K562 (cell line): Measurements from ENCODE around the gene TGM3.

ENCODE experiments used
- CBFA2T2 ChIP-seq: fragments of 450-650 bp; conservative IDR thresholded peaks from 2 replicates; pipeline ENCODE4 v1.6.1; 2017; ENCODE audit warnings: mild to moderate bottlenecking
- CBX2 ChIP-seq: fragments of 200-600 bp; sonication (generic); IDR thresholded peaks from one replicate; pipeline ENCODE4 v1.6.1; 2012; ENCODE audit warnings: mild to moderate bottlenecking, low read length, inconsistent platforms; ENCODE audit not compliant: insufficient read depth, poor library complexity, severe bottlenecking
- EZH2 ChIP-seq: IDR thresholded peaks from 2 replicates; pipeline ENCODE4 v1.6.1; 2012; ENCODE audit warnings: low read depth, mild to moderate bottlenecking, inconsistent platforms, low read length, borderline replicate concordance
- HCFC1 ChIP-seq: IDR thresholded peaks from 2 replicates; pipeline ENCODE4 v1.6.1; 2012; ENCODE audit warnings: low read depth, low read length, improper control_type of control experiment
- MAFK ChIP-seq: IDR thresholded peaks from 2 replicates; pipeline ENCODE4 v1.6.1; 2011; ENCODE audit warnings: low read length, improper control_type of control experiment
- POLR2A ChIP-seq: fragments of 450-650 bp; conservative IDR thresholded peaks from 2 replicates; pipeline ENCODE4 v1.6.1; 2016
- RBBP5 ChIP-seq: fragments of 200-600 bp; sonication (generic); IDR thresholded peaks from 2 replicates; pipeline ENCODE4 v1.6.1; 2012; ENCODE audit warnings: borderline replicate concordance, mild to moderate bottlenecking, low read length, control low read depth, inconsistent platforms; ENCODE audit not compliant: insufficient read depth, poor library complexity, severe bottlenecking
- ZC3H4 ChIP-seq: sonication (generic); formaldehyde crosslinking; IDR thresholded peaks from 2 replicates; pipeline ENCODE4 v1.9.0; 2021; ENCODE audit warnings: missing genetic modification reagents, borderline replicate concordance
- ZFX ChIP-seq: sonication (generic); formaldehyde crosslinking; IDR thresholded peaks from 2 replicates; pipeline ENCODE4 v1.8.0; 2022; ENCODE audit warnings: mild to moderate bottlenecking, missing genetic modification reagents, moderate library complexity
- TF ChIP-seq, protein P1 (sequence below): sonication (generic); formaldehyde crosslinking; IDR thresholded peaks from 2 replicates; pipeline ENCODE4 v1.8.0; 2022; ENCODE audit warnings: missing genetic modification reagents, mild to moderate bottlenecking, borderline replicate concordance
- TF ChIP-seq, protein P2 (sequence below), 3 experiments: IDR thresholded peaks in 2 of 3; conservative IDR thresholded peaks in 1 of 3; 2 replicates each; pipeline ENCODE4 v1.5.1; 2011 to 2012; ENCODE audit warnings: low read length in 3 of 3, mild to moderate bottlenecking in 3 of 3, control low read depth in 2 of 3, improper control_type of control experiment in 1 of 3, inconsistent platforms in 1 of 3, low read depth in 1 of 3, mixed read lengths in 1 of 3, moderate library complexity in 1 of 3; ENCODE audit not compliant: insufficient read depth in 2 of 3
- TF ChIP-seq, protein P3 (sequence below): fragments of 450-650 bp; IDR thresholded peaks from 2 replicates; pipeline ENCODE4 v1.6.1; 2016; ENCODE audit warnings: borderline replicate concordance

DNA sequence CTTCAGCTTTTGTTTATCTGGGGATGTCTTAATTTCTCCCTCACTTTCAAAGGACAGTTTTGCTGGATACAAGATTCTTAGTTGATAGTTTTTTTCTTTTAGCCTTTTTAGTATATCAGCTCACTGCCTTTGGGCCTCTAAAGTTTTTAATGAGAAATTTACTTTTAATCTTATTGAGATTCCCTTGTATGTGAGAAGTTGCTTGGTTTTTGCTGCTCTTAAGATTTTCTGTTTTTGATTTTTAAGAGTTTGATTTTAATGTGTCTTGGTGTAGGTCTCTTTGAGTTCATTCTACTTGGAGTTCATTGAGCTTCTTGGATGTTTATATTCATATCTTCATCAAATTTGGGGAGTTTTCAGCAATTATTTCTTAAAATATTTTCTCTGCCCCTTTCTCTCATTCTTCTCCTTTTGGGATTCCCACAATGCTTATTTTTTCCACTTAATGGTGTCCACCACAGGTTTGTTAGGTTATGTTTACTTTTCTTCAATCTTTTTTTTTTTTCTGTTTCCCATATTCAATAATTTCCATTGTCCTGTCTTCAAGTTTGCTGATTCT lies 65.3 kb downstream of the TGM3 start:
- TF ChIP-seq CBX2: no peak
- TF ChIP-seq EZH2: no peak
- TF ChIP-seq, protein P1, sequence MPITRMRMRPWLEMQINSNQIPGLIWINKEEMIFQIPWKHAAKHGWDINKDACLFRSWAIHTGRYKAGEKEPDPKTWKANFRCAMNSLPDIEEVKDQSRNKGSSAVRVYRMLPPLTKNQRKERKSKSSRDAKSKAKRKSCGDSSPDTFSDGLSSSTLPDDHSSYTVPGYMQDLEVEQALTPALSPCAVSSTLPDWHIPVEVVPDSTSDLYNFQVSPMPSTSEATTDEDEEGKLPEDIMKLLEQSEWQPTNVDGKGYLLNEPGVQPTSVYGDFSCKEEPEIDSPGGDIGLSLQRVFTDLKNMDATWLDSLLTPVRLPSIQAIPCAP: no peak
- TF ChIP-seq CBFA2T2: no peak
- TF ChIP-seq POLR2A: no peak
- no peak for TF ChIP-seq HCFC1
- no peak for TF ChIP-seq ZFX (CRISPR knock-in tag)
- TF ChIP-seq, protein P2, sequence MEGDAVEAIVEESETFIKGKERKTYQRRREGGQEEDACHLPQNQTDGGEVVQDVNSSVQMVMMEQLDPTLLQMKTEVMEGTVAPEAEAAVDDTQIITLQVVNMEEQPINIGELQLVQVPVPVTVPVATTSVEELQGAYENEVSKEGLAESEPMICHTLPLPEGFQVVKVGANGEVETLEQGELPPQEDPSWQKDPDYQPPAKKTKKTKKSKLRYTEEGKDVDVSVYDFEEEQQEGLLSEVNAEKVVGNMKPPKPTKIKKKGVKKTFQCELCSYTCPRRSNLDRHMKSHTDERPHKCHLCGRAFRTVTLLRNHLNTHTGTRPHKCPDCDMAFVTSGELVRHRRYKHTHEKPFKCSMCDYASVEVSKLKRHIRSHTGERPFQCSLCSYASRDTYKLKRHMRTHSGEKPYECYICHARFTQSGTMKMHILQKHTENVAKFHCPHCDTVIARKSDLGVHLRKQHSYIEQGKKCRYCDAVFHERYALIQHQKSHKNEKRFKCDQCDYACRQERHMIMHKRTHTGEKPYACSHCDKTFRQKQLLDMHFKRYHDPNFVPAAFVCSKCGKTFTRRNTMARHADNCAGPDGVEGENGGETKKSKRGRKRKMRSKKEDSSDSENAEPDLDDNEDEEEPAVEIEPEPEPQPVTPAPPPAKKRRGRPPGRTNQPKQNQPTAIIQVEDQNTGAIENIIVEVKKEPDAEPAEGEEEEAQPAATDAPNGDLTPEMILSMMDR (IDR thresholded peaks at IDR 0.05 in 2 of 3, conservative IDR thresholded peaks at IDR 0.05 in 1 of 3; ENCODE audit: insufficient read depth in 2 of 3, low read depth in 1 of 3, low read length in 3 of 3): no peak
- no peak for TF ChIP-seq MAFK
- TF ChIP-seq ZC3H4 (CRISPR knock-in tag): no peak
- TF ChIP-seq, protein P3, sequence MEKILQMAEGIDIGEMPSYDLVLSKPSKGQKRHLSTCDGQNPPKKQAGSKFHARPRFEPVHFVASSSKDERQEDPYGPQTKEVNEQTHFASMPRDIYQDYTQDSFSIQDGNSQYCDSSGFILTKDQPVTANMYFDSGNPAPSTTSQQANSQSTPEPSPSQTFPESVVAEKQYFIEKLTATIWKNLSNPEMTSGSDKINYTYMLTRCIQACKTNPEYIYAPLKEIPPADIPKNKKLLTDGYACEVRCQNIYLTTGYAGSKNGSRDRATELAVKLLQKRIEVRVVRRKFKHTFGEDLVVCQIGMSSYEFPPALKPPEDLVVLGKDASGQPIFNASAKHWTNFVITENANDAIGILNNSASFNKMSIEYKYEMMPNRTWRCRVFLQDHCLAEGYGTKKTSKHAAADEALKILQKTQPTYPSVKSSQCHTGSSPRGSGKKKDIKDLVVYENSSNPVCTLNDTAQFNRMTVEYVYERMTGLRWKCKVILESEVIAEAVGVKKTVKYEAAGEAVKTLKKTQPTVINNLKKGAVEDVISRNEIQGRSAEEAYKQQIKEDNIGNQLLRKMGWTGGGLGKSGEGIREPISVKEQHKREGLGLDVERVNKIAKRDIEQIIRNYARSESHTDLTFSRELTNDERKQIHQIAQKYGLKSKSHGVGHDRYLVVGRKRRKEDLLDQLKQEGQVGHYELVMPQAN: no peak
- TF ChIP-seq RBBP5: no peak
